ENCODE data around the gene UNC5A.

- TF ChIP-seq, protein P1, sequence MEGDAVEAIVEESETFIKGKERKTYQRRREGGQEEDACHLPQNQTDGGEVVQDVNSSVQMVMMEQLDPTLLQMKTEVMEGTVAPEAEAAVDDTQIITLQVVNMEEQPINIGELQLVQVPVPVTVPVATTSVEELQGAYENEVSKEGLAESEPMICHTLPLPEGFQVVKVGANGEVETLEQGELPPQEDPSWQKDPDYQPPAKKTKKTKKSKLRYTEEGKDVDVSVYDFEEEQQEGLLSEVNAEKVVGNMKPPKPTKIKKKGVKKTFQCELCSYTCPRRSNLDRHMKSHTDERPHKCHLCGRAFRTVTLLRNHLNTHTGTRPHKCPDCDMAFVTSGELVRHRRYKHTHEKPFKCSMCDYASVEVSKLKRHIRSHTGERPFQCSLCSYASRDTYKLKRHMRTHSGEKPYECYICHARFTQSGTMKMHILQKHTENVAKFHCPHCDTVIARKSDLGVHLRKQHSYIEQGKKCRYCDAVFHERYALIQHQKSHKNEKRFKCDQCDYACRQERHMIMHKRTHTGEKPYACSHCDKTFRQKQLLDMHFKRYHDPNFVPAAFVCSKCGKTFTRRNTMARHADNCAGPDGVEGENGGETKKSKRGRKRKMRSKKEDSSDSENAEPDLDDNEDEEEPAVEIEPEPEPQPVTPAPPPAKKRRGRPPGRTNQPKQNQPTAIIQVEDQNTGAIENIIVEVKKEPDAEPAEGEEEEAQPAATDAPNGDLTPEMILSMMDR (IDR thresholded peaks at IDR 0.05) = no peak
- TF ChIP-seq POLR2AphosphoS5 (IDR thresholded peaks at IDR 0.05; ENCODE audit: insufficient read depth in 1 of 2, low read depth in 1 of 2) = no peak
- no peak for TF ChIP-seq POLR2A (IDR thresholded peaks at IDR 0.05)
These were observed 112.5 kb downstream of the UNC5A start for GRCh38 chr5:176922817-176923216.
